Endothelial cell of umbilical vein (primary cell): Measurements from ENCODE around the gene AMMECR1. TPM values are rescaled to one million over a fixed set of nuclear protein-coding genes. Genes with fewer than 3 reads are reported as not detected.
A peak's percentile ranks its signal among the peaks of the same experiment; 100 is the strongest.

Experiments
- BruUV-seq: library from RNA; stranded (reverse); fragments of 400-500 nt; replicated peaks from 2 replicates; lab custom pipeline; 2021; lab: Mats Ljungman, UMichigan
- CTCF ChIA-PET: fragments of 300-600, 350-600 bp; sonication (Branson Sonifier 250); formaldehyde crosslinking; loops from one replicate; lab custom pipeline; 2021; ENCODE audit warnings: antibody characterized with exemption, inconsistent platforms; lab: Charles Lee
- POLR2A ChIA-PET: fragments of 300-600, 350-600 bp; sonication (Branson Sonifier 250); formaldehyde crosslinking; loops from one replicate; lab custom pipeline; 2021; ENCODE audit warnings: antibody characterized with exemption, inconsistent platforms; lab: Charles Lee
- DNase-seq: peaks from one replicate; pipeline ENCODE4 v3.0.0-alpha.2; 2011; ENCODE audit warnings: low read depth, low spot score
- FAIRE-seq: peaks from 2 replicates; lab custom pipeline; 2011; peaks lifted over from hg19 to GRCh38; lab: Jason Lieb, UNC
- H2AFZ ChIP-seq: 2 replicates; pipeline ENCODE4 v1.6.0; 2012; ENCODE audit warnings: low read depth, low read length, control low read depth, inconsistent platforms
- H3K27ac ChIP-seq: 2 replicates; pipeline ENCODE4 v1.5.1; 2011; ENCODE audit warnings: low read depth, mild to moderate bottlenecking, control low read depth, low read length, moderate library complexity; ENCODE audit not compliant: insufficient read depth
- H3K27me3 ChIP-seq, 2 experiments: 2 replicates each; pipeline versions ENCODE4 v1.6.0 to v1.6.1; 2011; ENCODE audit warnings: low read length in 2 of 2, mixed read lengths in 1 of 2; ENCODE audit not compliant: control insufficient read depth in 2 of 2, insufficient read depth in 2 of 2
- H3K36me3 ChIP-seq, 2 experiments: 2 replicates in 1 of 2; 3 replicates in 1 of 2; pipeline ENCODE4 v1.5.1; 2011; ENCODE audit warnings: low read length in 2 of 2, mild to moderate bottlenecking in 1 of 2, moderate library complexity in 1 of 2; ENCODE audit not compliant: control insufficient read depth in 2 of 2, insufficient read depth in 2 of 2; ENCODE audit errors: extremely low read depth in 1 of 2
- H3K4me1 ChIP-seq: 3 replicates; pipeline ENCODE4 v1.5.1; 2011; ENCODE audit warnings: mild to moderate bottlenecking, low read length; ENCODE audit not compliant: control insufficient read depth, insufficient read depth; ENCODE audit errors: extremely low read depth
- H3K4me2 ChIP-seq: 2 replicates; pipeline ENCODE4 v1.6.1; 2011; ENCODE audit warnings: low read length, control low read depth, mixed read lengths; ENCODE audit not compliant: insufficient read depth
- H3K4me3 ChIP-seq, 3 experiments: fragments of 200-600 bp in 1 of 3; sonication (generic), shearing (Covaris generic) in 1 of 3; replicated peaks in 1 of 3; 2 replicates each; pipeline ENCODE4 v1.5.1; 2011 to 2016; ENCODE audit warnings: control low read depth in 3 of 3, low read length in 3 of 3, mild to moderate bottlenecking in 2 of 3, inconsistent platforms in 1 of 3, low read depth in 1 of 3, moderate library complexity in 1 of 3; ENCODE audit not compliant: insufficient read depth in 1 of 3
- H3K79me2 ChIP-seq: 2 replicates; pipeline ENCODE4 v1.6.0; 2012; ENCODE audit warnings: low read length, inconsistent platforms; ENCODE audit not compliant: control insufficient read depth, insufficient read depth
- H3K9ac ChIP-seq: replicated peaks from 2 replicates; pipeline ENCODE3; 2011; ENCODE audit warnings: low read length, control low read depth; ENCODE audit not compliant: insufficient read depth; ENCODE audit errors: extremely low read depth
- H3K9me1 ChIP-seq: replicated peaks from 3 replicates; pipeline ENCODE4 v1.6.0; 2011; ENCODE audit warnings: mild to moderate bottlenecking, low read length; ENCODE audit not compliant: control insufficient read depth, insufficient read depth; ENCODE audit errors: extremely low read depth
- H3K9me3 ChIP-seq: replicated peaks from 2 replicates; pipeline ENCODE4 v1.5.1; 2012; ENCODE audit warnings: low read length, inconsistent platforms; ENCODE audit not compliant: control insufficient read depth, insufficient read depth
- H4K20me1 ChIP-seq: replicated peaks from 2 replicates; pipeline ENCODE3; 2011; ENCODE audit warnings: mild to moderate bottlenecking, low read length; ENCODE audit not compliant: control insufficient read depth, insufficient read depth; ENCODE audit errors: extremely low read depth
- EZH2 ChIP-seq: IDR thresholded peaks from 2 replicates; pipeline ENCODE4 v1.6.1; 2012; ENCODE audit warnings: borderline replicate concordance, low read depth, mild to moderate bottlenecking, moderate library complexity, low read length, inconsistent platforms; ENCODE audit not compliant: severe bottlenecking
- FOS ChIP-seq: IDR thresholded peaks from 2 replicates; pipeline ENCODE4 v1.6.1; 2011; ENCODE audit warnings: mild to moderate bottlenecking, low read length, moderate library complexity, borderline replicate concordance; ENCODE audit not compliant: insufficient read depth
- GATA2 ChIP-seq: IDR thresholded peaks from 2 replicates; pipeline ENCODE4 v1.7.0; 2011; ENCODE audit warnings: low read depth, mild to moderate bottlenecking, moderate library complexity, mixed read lengths, low read length; ENCODE audit not compliant: insufficient read length, insufficient read depth
- JUN ChIP-seq: IDR thresholded peaks from 2 replicates; pipeline ENCODE4 v1.6.1; 2011; ENCODE audit warnings: borderline replicate concordance, low read depth; ENCODE audit not compliant: insufficient read length, insufficient read depth
- MYC ChIP-seq: IDR thresholded peaks from one replicate; pipeline ENCODE4 v1.6.1; 2011; ENCODE audit warnings: mild to moderate bottlenecking, low read depth, low read length
- POLR2A ChIP-seq: IDR thresholded peaks from 2 replicates; pipeline ENCODE4 v1.6.1; 2012; ENCODE audit warnings: low read depth, mild to moderate bottlenecking, control low read depth, low read length
- POLR2AphosphoS5 ChIP-seq: IDR thresholded peaks from 2 replicates; pipeline ENCODE4 v1.6.1; 2012; ENCODE audit warnings: low read depth, mild to moderate bottlenecking, control low read depth, low read length, moderate library complexity; ENCODE audit not compliant: insufficient read depth
- dilution Hi-C: fragments of 300-500 bp; cut with MboI; formaldehyde crosslinking; loops from one replicate; pipeline ENCODE4 v1.15.0; 2019; ENCODE audit warnings: low sequenced_read_pairs; ENCODE audit not compliant: extremely low pct_ligation_motif_present
- intact Hi-C: fragments of 100-400 bp; cut with micrococcal nuclease; formaldehyde crosslinking; loops from one replicate; pipeline ENCODE4 v1.10.0; 2022
- polyA plus RNA-seq, 4 experiments: library from polyadenylated mRNA; depleted of rRNA in 3 of 4; stranded (reverse) in 3 of 4; unstranded in 1 of 4; fragments of >200 nt; gene quantifications; 2 replicates each; pipeline versions ENCODE4 v1.2.1 to v1.2.3, GENCODE V29; 2011 to 2012; ENCODE audit warnings: missing spikeins in 1 of 4
- total RNA-seq: library from RNA; stranded (reverse); gene quantifications from 2 replicates; pipeline ENCODE4 v1.2.3, GENCODE V29; 2021
- TF ChIP-seq, protein P1 (sequence below): IDR thresholded peaks from 2 replicates; pipeline ENCODE4 v1.6.1; 2011; ENCODE audit not compliant: insufficient read depth, insufficient read length
- TF ChIP-seq, protein P2 (sequence below), 2 donors: IDR thresholded peaks; 1 replicate in 1 of 2; 2 replicates in 1 of 2; pipeline ENCODE4 v1.5.1; 2011; ENCODE audit warnings: low read length in 2 of 2, mild to moderate bottlenecking in 2 of 2, moderate library complexity in 2 of 2, control low read depth in 1 of 2, inconsistent platforms in 1 of 2, low read depth in 1 of 2; ENCODE audit not compliant: insufficient read depth in 1 of 2; ENCODE audit errors: extremely low read depth in 1 of 2

Gene AMMECR1
- total and polyA plus RNA-seq, 2 donors (not counting 3 experiments of a cell fraction or from before 2014, with no cell fraction given), result 3.6 to 6.9 TPM

DNA sequence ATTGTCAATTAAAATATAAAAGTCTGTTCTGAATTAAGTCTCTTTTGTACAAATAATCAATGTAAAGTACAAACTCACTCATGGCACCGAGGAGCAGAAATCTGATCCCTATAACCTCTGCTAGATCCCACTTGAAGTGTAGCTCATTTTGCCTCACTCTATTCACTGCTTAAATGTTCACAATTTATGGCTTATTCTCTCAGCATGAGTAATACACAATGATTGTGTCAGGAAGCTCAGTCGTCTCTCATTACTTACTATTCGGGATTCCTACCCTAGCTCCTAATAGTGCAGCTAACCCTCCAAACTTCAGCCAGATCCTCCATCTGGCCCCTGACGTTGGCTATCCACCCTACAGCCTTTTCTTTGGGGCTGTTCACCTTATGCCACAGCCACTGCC, 4.7 kb upstream of the AMMECR1 start:
- Histone ChIP-seq H3K9me3 (no peaks in the 10 kb centered on the region), H3K79me2 (no peaks in the 10 kb centered on the region), H3K4me1 (peaks cover 4% of the 10 kb centered on the region), H4K20me1 (no peaks in the 10 kb centered on the region), H3K27ac (no peak overlapping the region), H3K9ac (no peak overlapping the region), H2AFZ (no peak overlapping the region), H3K4me3 (no peak overlapping the region), H3K27me3 (no peaks in the 10 kb centered on the region), H3K4me2 (no peak overlapping the region), H3K36me3 (no peaks in the 10 kb centered on the region), H3K9me1 (no peaks in the 10 kb centered on the region)
- BruUV-seq, result no TSS peak
- ChIA-PET POLR2A (no interaction called here), CTCF (interaction anchor here (1.0 kb wide), 1 partner anchor 162 kb away, joined by 5 read pairs; no protein-coding TSS in a partner anchor)
- DNase-seq, result no peak
- intact Hi-C loops (no loop called here), dilution Hi-C loops (no loop called here)
- no peak for TF ChIP-seq POLR2AphosphoS5
- TF ChIP-seq GATA2, result no peak
- TF ChIP-seq, protein P1, sequence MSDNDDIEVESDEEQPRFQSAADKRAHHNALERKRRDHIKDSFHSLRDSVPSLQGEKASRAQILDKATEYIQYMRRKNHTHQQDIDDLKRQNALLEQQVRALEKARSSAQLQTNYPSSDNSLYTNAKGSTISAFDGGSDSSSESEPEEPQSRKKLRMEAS, result no peak
- TF ChIP-seq EZH2, result no peak
- no peak for TF ChIP-seq JUN
- no peak for TF ChIP-seq FOS
- TF ChIP-seq, protein P2, sequence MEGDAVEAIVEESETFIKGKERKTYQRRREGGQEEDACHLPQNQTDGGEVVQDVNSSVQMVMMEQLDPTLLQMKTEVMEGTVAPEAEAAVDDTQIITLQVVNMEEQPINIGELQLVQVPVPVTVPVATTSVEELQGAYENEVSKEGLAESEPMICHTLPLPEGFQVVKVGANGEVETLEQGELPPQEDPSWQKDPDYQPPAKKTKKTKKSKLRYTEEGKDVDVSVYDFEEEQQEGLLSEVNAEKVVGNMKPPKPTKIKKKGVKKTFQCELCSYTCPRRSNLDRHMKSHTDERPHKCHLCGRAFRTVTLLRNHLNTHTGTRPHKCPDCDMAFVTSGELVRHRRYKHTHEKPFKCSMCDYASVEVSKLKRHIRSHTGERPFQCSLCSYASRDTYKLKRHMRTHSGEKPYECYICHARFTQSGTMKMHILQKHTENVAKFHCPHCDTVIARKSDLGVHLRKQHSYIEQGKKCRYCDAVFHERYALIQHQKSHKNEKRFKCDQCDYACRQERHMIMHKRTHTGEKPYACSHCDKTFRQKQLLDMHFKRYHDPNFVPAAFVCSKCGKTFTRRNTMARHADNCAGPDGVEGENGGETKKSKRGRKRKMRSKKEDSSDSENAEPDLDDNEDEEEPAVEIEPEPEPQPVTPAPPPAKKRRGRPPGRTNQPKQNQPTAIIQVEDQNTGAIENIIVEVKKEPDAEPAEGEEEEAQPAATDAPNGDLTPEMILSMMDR (IDR thresholded peaks at IDR 0.05; ENCODE audit: extremely low read depth in 1 of 2, insufficient read depth in 1 of 2, low read depth in 1 of 2, low read length in 2 of 2), result no peak
- no peak for TF ChIP-seq POLR2A
- no peak for TF ChIP-seq MYC
- FAIRE-seq, result peak; percentile 8
